GM18517 (cell line): ENCODE results near the gene KRTAP24-1.

Experiments used
- ATAC-seq: cut with Tn5 transposase; IDR thresholded peaks from one replicate; pipeline ENCODE4 v1.9.1; 2021; ENCODE audit warnings: mild to moderate bottlenecking, moderate library complexity; ENCODE audit not compliant: unreplicated experiment

The KRTAP24-1 gene

GRCh38 chr21:30238168-30238567 lies 44.6 kb downstream of the KRTAP24-1 start:
- ATAC-seq = no peak

DNA sequence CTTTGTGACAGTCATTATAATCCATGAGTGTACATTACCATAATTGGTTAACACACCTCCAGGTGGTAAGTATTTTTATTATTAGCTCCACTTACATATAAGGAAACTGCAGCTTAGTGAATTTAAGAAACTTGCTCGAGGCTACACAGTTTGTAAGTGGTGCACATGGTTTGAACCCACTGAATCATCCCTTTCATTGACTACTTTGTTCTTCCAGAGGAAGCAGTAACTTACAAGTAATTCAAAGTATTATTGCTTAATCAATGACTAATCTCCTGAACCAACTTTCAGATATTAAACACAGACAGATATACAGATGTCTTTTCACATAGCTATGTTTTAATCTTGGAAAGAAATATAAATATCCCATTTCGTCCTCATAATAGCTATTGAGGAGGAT lies 48.1 kb downstream of the KRTAP24-1 start:
- ATAC-seq = no peak

- no peak for ATAC-seq
Measured at GRCh38 chr21:30234050-30234449, 48.7 kb downstream of the KRTAP24-1 start.

- no peak for ATAC-seq
Measured at GRCh38 chr21:30233228-30234020, 49.3 kb downstream of the KRTAP24-1 start.

- no peak for ATAC-seq
Measured at GRCh38 chr21:30232011-30232410, 50.7 kb downstream of the KRTAP24-1 start.
